Bronchial epithelial cell (primary cell): ENCODE results near the gene GADL1. TPM values are rescaled to one million over a fixed set of nuclear protein-coding genes. Genes with fewer than 3 reads are reported as not detected.
A peak's percentile ranks its signal among the peaks of the same experiment; 100 is the strongest.

Experiments used
- DNase-seq: peaks from one replicate; pipeline ENCODE4 v3.0.0-alpha.2; 2010; ENCODE audit warnings: low read depth
- FAIRE-seq: peaks from 2 replicates; lab custom pipeline; 2011; peaks lifted over from hg19 to GRCh38; lab: Jason Lieb, UNC
- H3K27me3 ChIP-seq: 2 replicates; pipeline ENCODE4 v1.5.1; 2011; ENCODE audit warnings: low read length; ENCODE audit not compliant: control insufficient read depth, insufficient read depth
- H3K36me3 ChIP-seq: 2 replicates; pipeline ENCODE4 v1.5.1; 2011; ENCODE audit warnings: low read length; ENCODE audit not compliant: control insufficient read depth, insufficient read depth
- H3K4me3 ChIP-seq: 2 replicates; pipeline ENCODE4 v1.5.1; 2011; ENCODE audit warnings: mild to moderate bottlenecking, low read depth, low read length, control low read depth
- CTCF ChIP-seq: IDR thresholded peaks from 2 replicates; pipeline ENCODE4 v1.5.1; 2011; ENCODE audit warnings: mild to moderate bottlenecking, moderate library complexity, low read length, control low read depth, inconsistent platforms; ENCODE audit not compliant: insufficient read depth, severe bottlenecking
- total RNA-seq: library from RNA; depleted of rRNA; stranded (reverse); fragments of >200 nt; gene quantifications from 2 replicates; pipeline ENCODE4 v1.2.1, GENCODE V29; 2014

GADL1 gene
- total RNA-seq, 1 donor from 2014 or later, result not detected

- no peak overlapping the region for H3K4me3 ChIP-seq
- no peaks in the 10 kb centered on the region for H3K36me3 ChIP-seq
- no peak for TF ChIP-seq CTCF
- FAIRE-seq, result no peak
- no peak for DNase-seq
- no peaks in the 10 kb centered on the region for H3K27me3 ChIP-seq
Observed at GRCh38 chr3:30764891-30765290, 129.6 kb downstream of the GADL1 start.

DNA sequence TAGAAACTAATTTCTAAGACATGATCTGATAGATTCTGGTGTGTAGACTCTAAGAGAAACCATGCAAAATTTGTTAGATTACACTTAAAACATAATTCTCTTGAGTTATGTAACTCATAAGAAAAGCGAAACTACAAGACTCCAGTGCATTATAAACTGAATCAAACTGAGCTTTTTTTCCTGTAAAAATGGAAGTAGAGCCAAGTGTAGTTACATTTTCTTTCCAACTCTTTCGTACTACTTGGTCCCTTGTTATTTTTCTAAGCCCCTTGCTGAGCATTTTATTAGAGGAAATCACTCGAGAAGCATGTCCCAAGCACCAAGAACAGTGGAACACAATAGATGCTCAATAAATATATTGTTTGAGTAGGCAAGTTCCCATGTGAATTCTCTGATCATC lies 130.2 kb downstream of the GADL1 start:
- no peak for FAIRE-seq
- H3K4me3 ChIP-seq, result no peak overlapping the region
- H3K36me3 ChIP-seq, result no peaks in the 10 kb centered on the region
- no peaks in the 10 kb centered on the region for H3K27me3 ChIP-seq
- DNase-seq, result no peak
- TF ChIP-seq CTCF, result no peak

DNA sequence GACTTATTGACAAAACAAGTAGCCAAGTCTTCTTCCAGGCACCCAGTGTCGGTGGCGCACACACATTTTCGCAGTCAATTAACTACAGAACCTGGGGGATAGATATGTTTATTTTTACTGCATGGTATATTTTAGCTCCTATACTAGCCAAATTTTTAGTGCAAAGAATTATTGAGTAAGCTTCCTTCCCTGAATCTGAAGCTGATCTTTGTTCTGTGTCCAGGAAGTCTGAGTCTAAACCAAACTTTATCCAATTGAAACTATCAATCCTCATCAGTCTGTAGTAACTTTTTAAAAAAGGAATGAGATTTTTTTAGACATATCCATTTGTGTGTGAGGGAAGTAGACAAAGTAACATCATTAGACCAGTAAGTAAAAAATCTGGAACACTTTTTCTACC lies 133.1 kb downstream of the GADL1 start:
- Histone ChIP-seq H3K36me3 (no peaks in the 10 kb centered on the region), H3K27me3 (no peaks in the 10 kb centered on the region), H3K4me3 (no peak overlapping the region)
- no peak for TF ChIP-seq CTCF
- DNase-seq (no peak), FAIRE-seq (no peak)

DNA sequence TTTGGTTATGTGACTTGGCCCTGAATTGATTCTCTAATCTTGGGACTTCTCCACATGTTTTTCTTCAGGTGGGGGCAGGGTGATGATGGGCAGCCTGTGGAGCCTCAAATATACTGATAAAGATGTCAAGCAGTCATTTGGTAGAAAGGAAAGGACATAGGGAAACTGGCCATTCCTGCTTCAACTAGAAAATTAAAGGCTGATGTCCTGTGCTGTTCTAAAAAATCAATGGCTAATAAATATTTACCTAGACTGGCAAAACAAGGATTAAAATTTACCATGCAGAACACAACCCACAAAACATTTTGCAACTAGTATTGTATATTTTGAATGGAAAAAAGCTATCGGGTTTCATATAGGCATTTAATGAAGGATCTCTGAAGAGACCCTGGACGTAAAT lies 133.7 kb downstream of the GADL1 start:
- FAIRE-seq, result no peak
- no peaks in the 10 kb centered on the region for H3K27me3 ChIP-seq
- no peaks in the 10 kb centered on the region for H3K36me3 ChIP-seq
- no peak overlapping the region for H3K4me3 ChIP-seq
- no peak for TF ChIP-seq CTCF
- DNase-seq, result no peak

DNA sequence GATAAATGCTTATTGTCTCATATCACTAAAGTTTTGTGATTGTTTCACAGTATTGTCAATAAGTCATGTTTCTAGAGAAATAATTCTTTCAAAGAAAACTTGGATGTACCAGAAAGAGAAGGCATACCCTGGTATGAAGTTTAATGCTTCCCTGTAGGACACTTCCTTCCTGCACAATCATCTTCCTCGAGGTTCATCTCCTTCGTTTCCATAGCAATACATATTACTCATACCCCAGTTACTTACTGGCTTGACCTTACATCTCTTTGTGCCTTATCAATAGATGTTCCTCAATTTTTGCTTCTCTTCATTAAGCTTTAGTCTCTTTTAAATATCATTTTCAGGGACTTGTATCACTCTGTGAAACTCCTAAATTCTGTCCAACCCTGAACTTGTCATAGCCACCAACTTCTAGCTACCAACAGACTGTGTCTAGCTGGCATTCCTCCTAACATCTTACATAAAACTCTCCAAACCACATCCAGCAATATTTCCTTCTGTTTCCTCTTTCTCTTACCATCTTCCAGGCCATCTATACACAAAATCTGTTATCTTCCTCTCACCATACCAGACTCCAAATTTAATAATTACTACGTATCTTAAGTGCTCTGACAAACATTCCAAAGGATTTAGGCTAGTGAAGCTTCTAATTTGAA lies 134.3 kb downstream of the GADL1 start:
- Histone ChIP-seq H3K36me3 (no peaks in the 10 kb centered on the region), H3K4me3 (no peak overlapping the region), H3K27me3 (no peaks in the 10 kb centered on the region)
- no peak for TF ChIP-seq CTCF
- DNase-seq, result peak; percentile 30
- FAIRE-seq, result no peak

DNA sequence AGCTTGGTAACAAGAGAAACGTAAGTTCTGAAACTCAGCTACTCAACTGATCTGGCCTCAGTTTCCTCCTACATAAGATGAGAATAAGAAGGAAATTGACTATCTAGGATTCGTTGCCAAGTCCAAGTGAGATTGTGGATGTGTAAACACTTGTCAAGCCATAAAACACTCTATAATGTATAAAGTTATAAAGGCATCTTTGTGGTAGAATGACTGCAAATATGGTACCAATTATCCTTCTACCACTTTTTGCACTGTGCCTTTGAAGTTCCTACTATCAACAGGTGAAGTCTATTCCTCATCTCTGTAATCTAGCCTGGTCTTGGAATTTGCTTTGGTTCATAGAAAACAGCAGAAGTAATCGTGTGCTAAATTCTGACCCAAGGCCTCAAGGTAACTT lies 138.2 kb downstream of the GADL1 start:
- no peak for TF ChIP-seq CTCF
- DNase-seq (no peak), FAIRE-seq (no peak)
- H3K4me3 ChIP-seq, result no peak overlapping the region
- H3K36me3 ChIP-seq, result no peaks in the 10 kb centered on the region
- H3K27me3 ChIP-seq, result no peaks in the 10 kb centered on the region
